Natural killer cell treated with Interleukin-12 subunit alpha and Interleukin-12 subunit beta and Interleukin-15 and Interleukin-18, amount 100 ng/mL, for 72 hours (primary cell): Measurements from ENCODE around the gene EXOC1L. TPM values are rescaled to one million over a fixed set of nuclear protein-coding genes. Genes with fewer than 3 reads are reported as not detected.

ENCODE experiments used
- ATAC-seq, 2 donors: fragments of 150-1000 bp; cut with Tn5 transposase in 1 of 2; sonication (Bioruptor Pico), chemical (Tn5 transposase) in 1 of 2; 2 replicates each; pipeline ENCODE4 v1.10.0; 2021
- DNase-seq: peaks from one replicate; pipeline ENCODE4 v3.0.0; 2022; ENCODE audit warnings: low spot score
- H3K27ac Mint-ChIP-seq, 2 donors: 1 replicate in 1 of 2; 2 replicates in 1 of 2; pipeline ENCODE4 v1.8.0; 2022; ENCODE audit warnings: mixed read lengths in 2 of 2, mild to moderate bottlenecking in 1 of 2, moderate library complexity in 1 of 2
- H3K27me3 Mint-ChIP-seq, 2 donors: 1 replicate in 1 of 2; 2 replicates in 1 of 2; pipeline ENCODE4 v1.8.0; 2022; ENCODE audit warnings: mixed read lengths in 2 of 2
- H3K36me3 Mint-ChIP-seq: one replicate; pipeline ENCODE4 v1.8.0; 2022; ENCODE audit warnings: mixed read lengths
- H3K4me1 Mint-ChIP-seq, 2 donors: 1 replicate in 1 of 2; 2 replicates in 1 of 2; pipeline ENCODE4 v1.8.0; 2022; ENCODE audit warnings: low read depth in 2 of 2, mixed read lengths in 2 of 2, mild to moderate bottlenecking in 1 of 2
- H3K4me3 Mint-ChIP-seq: one replicate; pipeline ENCODE4 v1.8.0; 2022; ENCODE audit warnings: mixed read lengths
- H3K9me3 Mint-ChIP-seq: 2 replicates; pipeline ENCODE4 v1.8.0; 2022; ENCODE audit warnings: mixed read lengths
- total RNA-seq, 2 donors: library from RNA; stranded (reverse); gene quantifications; one replicate each; pipeline ENCODE4 v1.2.3, GENCODE V29; 2022

EXOC1L gene
- total RNA-seq, 2 donors from 2014 or later = not detected

GRCh38 chr4:55849724-55850123, 30.1 kb downstream of the EXOC1L start:
- no peak overlapping the region for H3K27ac Mint-ChIP-seq
- H3K36me3 Mint-ChIP-seq = no peaks in the 10 kb centered on the region
- ATAC-seq = no peak
- no peak for DNase-seq
- no peaks in the 10 kb centered on the region for H3K9me3 Mint-ChIP-seq
- peaks cover 14 to 16% of the 10 kb centered on the region in 2 donors for H3K4me1 Mint-ChIP-seq
- H3K27me3 Mint-ChIP-seq = peaks cover under 1 to 5% of the 10 kb centered on the region in 2 donors
- no peak overlapping the region for H3K4me3 Mint-ChIP-seq

- peaks cover 0 to 2% of the 10 kb centered on the region in 2 donors for H3K27me3 Mint-ChIP-seq
- no peaks in the 10 kb centered on the region for H3K9me3 Mint-ChIP-seq
- no peak overlapping the region for H3K27ac Mint-ChIP-seq
- DNase-seq (no peak), ATAC-seq (no peak)
- H3K4me1 Mint-ChIP-seq = peaks cover 14 to 16% of the 10 kb centered on the region in 2 donors
- peak overlapping the region; percentile 35 for H3K4me3 Mint-ChIP-seq
- H3K36me3 Mint-ChIP-seq = no peaks in the 10 kb centered on the region
Observed at GRCh38 chr4:55851885-55852284, 32.3 kb downstream of the EXOC1L start.

- H3K4me1 Mint-ChIP-seq = peaks cover 14 to 22% of the 10 kb centered on the region in 2 donors
- ATAC-seq (peak; percentile 99), DNase-seq (peak; percentile 98)
- no peaks in the 10 kb centered on the region for H3K9me3 Mint-ChIP-seq
- H3K4me3 Mint-ChIP-seq = peak within 1 kb of the TSS; percentile 35
- peaks cover 0 to 2% of the 10 kb centered on the region in 2 donors for H3K27me3 Mint-ChIP-seq
- no peak within 1 kb of the TSS for H3K27ac Mint-ChIP-seq
- no peaks in the 10 kb centered on the region for H3K36me3 Mint-ChIP-seq
Observed at GRCh38 chr4:55853484-55854046, 34.0 kb downstream of the EXOC1L start, which contains the start of gene EXOC1. Gene EXOC1, plus strand, starts transcription at chr4:55853648. Its CDS starts 4,676 bp downstream, at chr4:55858324.

- no peak overlapping the region for H3K4me3 Mint-ChIP-seq
- no peak overlapping the region for H3K27ac Mint-ChIP-seq
- no peaks in the 10 kb centered on the region for H3K36me3 Mint-ChIP-seq
- peak in 1 of 2 donors; percentile 24 for ATAC-seq
- peaks cover 0 to 2% of the 10 kb centered on the region in 2 donors for H3K27me3 Mint-ChIP-seq
- no peaks in the 10 kb centered on the region for H3K9me3 Mint-ChIP-seq
- H3K4me1 Mint-ChIP-seq = peaks cover 14 to 22% of the 10 kb centered on the region in 2 donors
- DNase-seq = no peak
Observed at GRCh38 chr4:55854129-55854528, 34.5 kb downstream of the EXOC1L start.

- Mint-ChIP-seq H3K4me1 (peaks cover 0 to 15% of the 10 kb centered on the region in 2 donors), H3K4me3 (no peak overlapping the region), H3K27ac (no peak overlapping the region), H3K9me3 (no peaks in the 10 kb centered on the region), H3K27me3 (no peaks in the 10 kb centered on the region), H3K36me3 (peaks cover 6% of the 10 kb centered on the region)
- no peak for ATAC-seq
- no peak for DNase-seq
Observed at GRCh38 chr4:55857586-55857985, 38.0 kb downstream of the EXOC1L start.

GRCh38 chr4:55859711-55860110, 40.1 kb downstream of the EXOC1L start:
- peaks cover 0 to 10% of the 10 kb centered on the region in 2 donors for H3K4me1 Mint-ChIP-seq
- ATAC-seq (no peak), DNase-seq (no peak)
- H3K27ac Mint-ChIP-seq = no peak overlapping the region
- no peak overlapping the region for H3K4me3 Mint-ChIP-seq
- no peaks in the 10 kb centered on the region for H3K9me3 Mint-ChIP-seq
- peaks cover 6% of the 10 kb centered on the region for H3K36me3 Mint-ChIP-seq
- no peaks in the 10 kb centered on the region for H3K27me3 Mint-ChIP-seq

- Mint-ChIP-seq H3K27me3 (no peaks in the 10 kb centered on the region), H3K4me3 (no peak overlapping the region), H3K4me1 (peaks cover 19 to 26% of the 10 kb centered on the region in 2 donors), H3K36me3 (peaks cover 15% of the 10 kb centered on the region), H3K9me3 (no peaks in the 10 kb centered on the region), H3K27ac (peak overlapping the region in 1 of 2 donors; percentile 79)
- DNase-seq = no peak
- no peak for ATAC-seq
Observed at GRCh38 chr4:55864577-55865223, 45.1 kb downstream of the EXOC1L start.

GRCh38 chr4:55865228-55865806, 45.7 kb downstream of the EXOC1L start:
- Mint-ChIP-seq H3K27me3 (no peaks in the 10 kb centered on the region), H3K27ac (peak overlapping the region; percentile 79 to 86), H3K4me3 (peak overlapping the region; percentile 70), H3K4me1 (peaks cover 19 to 26% of the 10 kb centered on the region in 2 donors), H3K9me3 (no peaks in the 10 kb centered on the region), H3K36me3 (peaks cover 15% of the 10 kb centered on the region)
- DNase-seq = no peak
- ATAC-seq = no peak

GRCh38 chr4:55866290-55866907, 46.8 kb downstream of the EXOC1L start:
- Mint-ChIP-seq H3K9me3 (no peaks in the 10 kb centered on the region), H3K36me3 (peaks cover 14% of the 10 kb centered on the region), H3K4me1 (peaks cover 16 to 26% of the 10 kb centered on the region in 2 donors), H3K4me3 (peak overlapping the region; percentile 70), H3K27me3 (no peaks in the 10 kb centered on the region), H3K27ac (peak overlapping the region; percentile 79 to 86)
- no peak for DNase-seq
- peak; percentile 90 to 92 for ATAC-seq

GRCh38 chr4:55866973-55867574, 47.5 kb downstream of the EXOC1L start:
- peak; percentile 65 to 76 for ATAC-seq
- Mint-ChIP-seq H3K9me3 (no peaks in the 10 kb centered on the region), H3K36me3 (peaks cover 14% of the 10 kb centered on the region), H3K27me3 (no peaks in the 10 kb centered on the region), H3K4me3 (peak overlapping the region; percentile 70), H3K27ac (peak overlapping the region; percentile 79 to 86), H3K4me1 (peaks cover 16 to 26% of the 10 kb centered on the region in 2 donors)
- DNase-seq = peak; percentile 74

- DNase-seq (no peak), ATAC-seq (no peak)
- H3K27me3 Mint-ChIP-seq = no peaks in the 10 kb centered on the region
- no peaks in the 10 kb centered on the region for H3K9me3 Mint-ChIP-seq
- no peak overlapping the region for H3K27ac Mint-ChIP-seq
- H3K4me1 Mint-ChIP-seq = peaks cover 16 to 26% of the 10 kb centered on the region in 2 donors
- H3K36me3 Mint-ChIP-seq = peaks cover 17% of the 10 kb centered on the region
- H3K4me3 Mint-ChIP-seq = no peak overlapping the region
Observed at GRCh38 chr4:55868581-55869090, 49.0 kb downstream of the EXOC1L start.

- no peak for ATAC-seq
- peaks cover 11 to 15% of the 10 kb centered on the region in 2 donors for H3K4me1 Mint-ChIP-seq
- peaks cover 24% of the 10 kb centered on the region for H3K36me3 Mint-ChIP-seq
- no peak overlapping the region for H3K27ac Mint-ChIP-seq
- H3K9me3 Mint-ChIP-seq = no peaks in the 10 kb centered on the region
- no peaks in the 10 kb centered on the region for H3K27me3 Mint-ChIP-seq
- DNase-seq = no peak
- no peak overlapping the region for H3K4me3 Mint-ChIP-seq
Observed at GRCh38 chr4:55871299-55871800, 51.8 kb downstream of the EXOC1L start.

- ATAC-seq = no peak
Observed at GRCh38 chr4:55874831-55875230, 55.2 kb downstream of the EXOC1L start.

More at GRCh38 chr4:55874831-55875230, 55.2 kb downstream of the EXOC1L start:
- Mint-ChIP-seq H3K27me3 (no peaks in the 10 kb centered on the region), H3K36me3 (peaks cover 33% of the 10 kb centered on the region), H3K27ac (no peak overlapping the region), H3K4me3 (no peak overlapping the region), H3K9me3 (no peaks in the 10 kb centered on the region), H3K4me1 (no peaks in the 10 kb centered on the region)
- DNase-seq = no peak
